GM11168 (cell line): ENCODE data around the gene CCDC150.
"Not testable (repeated sequence)": the region's sequence is repeated elsewhere in the genome, so short reads cannot be mapped to it uniquely, and the experiment has no call there.

Experiments used
- in situ Hi-C: fragments of 300-500 bp; cut with MboI; formaldehyde crosslinking; loops from one replicate; pipeline ENCODE4 v1.12.0; 2022; ENCODE audit warnings: low sequenced_read_pairs; ENCODE audit not compliant: unreplicated experiment

Gene CCDC150

DNA sequence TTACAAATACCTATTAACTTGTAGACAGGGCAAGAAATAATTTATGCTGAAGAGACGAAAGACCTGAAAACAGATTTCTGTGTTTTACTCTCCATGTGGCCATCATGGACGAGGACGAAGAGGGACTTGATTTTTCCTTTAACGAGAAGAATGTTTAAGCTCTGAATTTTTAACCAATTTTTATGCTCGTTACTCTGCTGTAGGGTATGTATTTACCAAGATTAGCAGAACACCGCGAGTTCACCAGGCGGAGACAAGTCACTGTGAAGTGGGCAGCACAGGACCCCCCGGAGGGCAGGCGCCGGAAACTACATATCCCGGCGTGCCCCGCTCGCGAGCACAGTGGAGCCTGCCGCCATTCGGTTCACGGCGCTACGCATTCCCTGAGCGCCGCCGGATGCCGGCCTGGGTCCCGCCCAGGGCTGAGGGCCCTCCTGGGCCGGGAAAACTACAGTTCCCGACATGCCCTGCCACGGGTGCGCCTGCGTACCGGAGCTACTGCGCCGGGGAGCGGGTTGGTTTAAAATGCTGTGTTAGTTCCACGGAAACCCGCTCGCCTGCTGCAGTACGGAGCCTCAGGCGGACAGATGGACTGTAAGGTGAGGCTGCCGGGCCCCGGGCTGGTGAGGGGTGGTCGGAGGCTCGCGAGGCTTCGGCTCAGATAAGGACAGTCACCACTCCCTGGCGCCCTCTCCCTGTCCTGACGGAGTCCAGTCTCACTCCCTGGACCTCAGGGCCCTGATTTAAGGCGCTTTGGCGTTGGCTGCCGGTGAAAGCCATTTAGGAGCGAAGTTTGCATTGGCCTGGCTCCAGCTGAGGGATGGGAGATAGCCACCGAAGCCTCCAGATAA, at the start of gene CCDC150:
Gene CCDC150 (plus strand): TSS at position 536 of the 851 bp plus-strand sequence. CDS start 52 bp downstream, at position 588.
- in situ Hi-C loops, result no loop called here

DNA sequence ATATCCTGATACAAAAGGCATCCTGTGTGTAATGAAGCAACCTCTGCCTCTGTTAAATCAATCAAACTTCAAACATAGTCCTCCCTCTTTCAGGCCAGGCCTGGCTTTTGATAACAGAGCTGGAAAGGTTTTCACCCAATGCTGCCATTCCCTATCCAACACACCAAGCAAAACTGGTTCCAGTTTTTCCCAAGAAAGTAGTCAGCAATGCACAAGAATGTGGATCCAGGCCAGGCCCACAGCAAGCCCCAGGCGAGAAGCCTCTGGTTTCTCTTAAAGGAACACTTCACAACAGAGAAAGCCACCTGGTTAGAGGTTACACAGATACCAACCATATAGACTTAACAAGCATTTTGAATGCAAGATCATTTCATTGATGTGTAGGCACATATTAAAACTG, 49.2 kb upstream of the CCDC150 start:
- in situ Hi-C loops, result no loop called here

DNA sequence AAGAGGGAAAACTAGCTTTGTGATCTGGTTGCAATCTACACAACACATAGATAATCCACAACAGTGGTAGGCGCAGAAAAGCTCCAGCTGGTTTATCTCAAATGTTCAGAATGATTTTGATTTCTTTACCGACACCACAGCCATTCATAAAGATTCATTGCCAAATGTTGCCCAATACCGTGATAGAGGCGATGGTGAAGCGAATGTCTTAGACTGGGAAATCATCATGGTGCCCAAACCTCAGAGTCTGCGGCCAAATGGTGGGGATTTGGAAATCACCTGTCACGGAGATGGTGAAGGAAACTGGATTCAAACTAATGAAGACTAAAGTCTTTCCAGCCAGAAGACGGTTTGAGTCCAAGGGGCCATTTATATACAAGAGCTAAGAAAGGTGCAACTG, 48.5 kb upstream of the CCDC150 start:
- in situ Hi-C loops, result no loop called here

DNA sequence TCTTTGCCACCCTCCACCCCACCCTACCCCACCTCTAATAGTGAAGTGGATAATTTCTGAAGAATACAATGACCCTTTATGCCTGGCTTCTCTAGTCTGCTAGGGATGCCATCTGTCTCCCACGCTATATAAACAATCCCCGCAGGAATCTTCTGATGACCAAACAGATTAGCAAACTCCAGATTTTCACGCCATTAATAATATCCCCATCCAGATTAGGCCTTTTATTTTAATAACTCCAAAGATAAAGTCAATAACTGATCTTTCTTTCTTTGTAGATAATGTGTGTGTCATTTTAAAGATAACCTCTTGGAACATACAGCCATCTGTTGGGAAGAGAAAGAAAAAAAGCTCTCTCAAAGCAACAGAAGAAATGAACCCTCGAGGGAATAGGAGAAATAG, 47.9 kb upstream of the CCDC150 start:
- in situ Hi-C loops, result no loop called here

DNA sequence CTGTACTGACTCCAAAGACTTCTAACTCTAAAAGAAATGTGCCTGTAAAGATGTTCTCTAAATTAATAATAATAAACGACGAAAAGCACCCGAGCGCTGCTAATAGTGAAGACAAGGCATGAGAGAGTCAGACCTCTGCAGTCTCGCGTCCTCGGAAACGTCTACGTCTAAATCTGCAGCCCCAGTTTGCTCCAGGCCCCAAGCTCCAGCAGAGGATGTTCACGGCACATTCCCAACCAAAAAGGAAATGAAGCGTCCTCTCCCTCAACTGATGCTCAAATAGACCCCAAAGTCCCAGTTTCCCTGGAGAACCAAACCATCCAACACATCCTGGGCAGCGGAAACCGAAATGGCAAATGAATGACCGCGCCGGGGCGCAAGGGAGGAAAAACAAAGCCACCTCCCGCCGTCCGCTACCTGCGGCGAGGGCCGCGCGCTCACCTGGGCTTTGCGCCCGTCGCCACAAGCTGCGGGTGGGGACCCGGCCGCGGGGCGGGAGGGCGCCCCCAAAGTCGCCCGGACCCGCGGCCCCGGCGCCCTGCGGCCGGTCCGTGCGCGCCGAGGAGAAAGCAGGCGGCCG, 47.1 kb upstream of the CCDC150 start:
- in situ Hi-C loops, result no loop called here

DNA sequence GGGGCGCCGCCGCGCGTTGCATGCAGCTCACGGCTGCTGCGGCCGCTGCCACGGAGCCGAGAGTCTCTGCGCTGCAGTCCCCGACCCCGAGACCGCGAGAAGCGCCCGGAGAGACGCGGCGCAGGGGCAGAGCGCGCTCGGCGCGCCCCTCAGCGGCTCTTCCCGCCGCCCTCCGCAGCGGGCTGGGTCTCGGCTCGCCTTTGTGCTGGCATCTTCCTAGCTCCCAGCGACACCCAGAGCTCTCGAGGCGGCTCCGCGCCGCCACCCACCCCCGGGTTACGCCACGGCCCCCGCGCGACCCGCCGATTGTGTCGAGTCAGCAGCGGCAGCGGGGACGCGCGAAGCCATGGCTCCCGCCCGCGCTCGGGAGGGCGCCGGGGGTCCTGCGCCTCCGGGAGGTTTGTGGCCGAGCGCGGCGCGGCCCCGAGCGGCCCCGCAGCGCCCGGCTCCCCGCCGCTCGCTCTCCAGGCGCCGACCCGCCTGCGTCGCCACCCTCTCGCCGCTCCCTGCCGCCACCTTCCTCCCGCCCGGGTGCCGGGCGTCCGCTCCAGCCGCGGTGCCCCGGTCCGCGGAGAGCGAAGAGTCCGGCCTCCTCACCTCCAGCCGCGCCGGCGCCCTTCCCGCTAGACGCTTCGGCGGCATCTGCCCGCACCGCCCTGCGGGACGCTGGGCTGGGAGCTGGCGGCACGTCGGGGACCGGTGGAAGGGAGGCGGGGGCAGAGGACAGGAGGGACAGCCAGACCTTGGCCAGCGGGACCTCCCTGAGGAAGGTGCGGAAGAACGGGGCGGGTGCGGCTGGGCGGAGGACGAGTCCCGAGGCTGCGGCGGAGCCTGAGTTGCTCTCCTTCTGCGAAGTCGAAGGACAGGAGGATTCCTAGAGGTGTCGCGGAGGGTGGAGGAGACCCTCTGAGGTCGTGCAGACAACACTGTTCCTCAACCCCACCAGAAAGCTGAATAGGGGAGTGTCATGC, 46.3 kb upstream of the CCDC150 start, which contains the start of gene HECW2:
Gene HECW2 (minus strand): TSS at position 644 of the 971 bp plus-strand sequence.
- in situ Hi-C loops, result no loop called here

DNA sequence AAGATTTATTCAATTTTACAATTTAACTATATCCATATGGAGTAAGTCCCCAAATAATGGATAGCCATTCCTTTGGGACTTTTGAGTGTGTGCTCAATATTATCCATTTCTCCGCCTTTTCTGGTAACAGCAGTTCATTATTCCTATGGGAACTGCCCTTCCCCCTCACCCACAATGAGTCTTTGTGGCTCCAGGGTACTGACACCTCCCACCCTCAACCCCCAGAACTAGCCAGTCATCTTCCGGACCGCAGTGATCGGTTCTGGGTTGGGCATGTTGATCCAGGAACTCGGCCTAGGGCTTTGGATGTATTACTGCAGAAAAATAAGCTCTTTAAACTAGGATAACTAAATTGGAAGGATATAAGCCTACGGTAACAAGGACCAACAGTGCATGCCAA, 45.4 kb upstream of the CCDC150 start:
- in situ Hi-C loops, result no loop called here

DNA sequence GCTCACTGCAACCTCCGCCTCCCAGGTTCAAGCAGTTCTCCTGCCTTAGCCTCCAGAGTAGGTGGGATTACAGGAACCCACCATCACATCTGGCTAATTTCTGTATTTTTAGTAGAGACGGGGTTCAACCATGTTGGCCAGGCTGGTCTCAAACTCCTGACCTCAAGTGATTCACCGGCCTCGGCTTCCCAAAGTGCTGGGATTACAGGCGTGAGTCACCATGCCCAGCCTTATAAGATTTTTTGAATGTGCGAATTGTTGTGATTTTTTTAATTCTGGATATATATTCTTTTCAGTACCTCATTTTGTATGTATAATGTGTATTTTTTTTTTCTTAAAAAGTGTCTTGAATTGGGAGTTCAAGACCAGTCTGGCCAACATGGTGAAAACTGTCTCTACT, 42.0 kb upstream of the CCDC150 start:
- in situ Hi-C loops, result no loop called here

DNA sequence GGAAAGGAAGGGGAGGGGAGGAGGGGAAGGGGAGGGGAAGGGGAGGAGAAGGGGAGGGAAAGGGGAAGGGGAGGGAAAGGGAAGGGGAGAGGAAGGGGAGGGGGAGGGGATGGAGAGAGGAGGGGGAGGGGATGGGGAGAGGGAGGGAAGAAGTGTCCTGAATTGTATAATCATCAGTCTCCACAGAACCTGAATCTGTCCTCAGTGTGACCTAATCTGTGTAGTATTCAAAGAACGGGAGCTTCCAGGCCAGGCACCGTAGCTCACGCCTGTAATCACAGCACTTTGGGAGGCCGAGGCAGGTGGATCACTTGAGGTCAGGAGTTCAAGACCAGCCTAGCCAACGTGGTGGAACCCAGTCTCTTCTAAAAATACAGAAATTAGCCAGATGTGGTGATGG, 41.1 kb upstream of the CCDC150 start:
- in situ Hi-C loops, result no loop called here

DNA sequence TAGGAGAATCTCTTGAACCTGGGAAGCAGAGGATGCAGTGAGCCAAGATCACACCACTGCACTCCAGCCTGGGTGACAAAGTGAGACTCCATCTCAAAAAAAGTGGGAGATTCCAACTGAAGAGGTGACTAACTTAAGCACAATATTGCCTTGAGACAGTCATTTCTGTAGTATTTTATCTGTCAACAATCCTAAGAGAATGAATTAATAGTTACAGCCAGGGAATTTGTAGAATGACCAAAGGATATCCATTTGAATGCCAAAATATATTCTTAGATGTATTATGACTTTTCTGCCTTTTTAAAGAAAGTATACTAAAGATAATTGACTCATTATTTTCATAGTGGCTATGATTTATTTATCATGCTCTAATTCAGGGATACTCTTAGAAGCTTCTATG, 40.7 kb upstream of the CCDC150 start:
- in situ Hi-C loops, result no loop called here

DNA sequence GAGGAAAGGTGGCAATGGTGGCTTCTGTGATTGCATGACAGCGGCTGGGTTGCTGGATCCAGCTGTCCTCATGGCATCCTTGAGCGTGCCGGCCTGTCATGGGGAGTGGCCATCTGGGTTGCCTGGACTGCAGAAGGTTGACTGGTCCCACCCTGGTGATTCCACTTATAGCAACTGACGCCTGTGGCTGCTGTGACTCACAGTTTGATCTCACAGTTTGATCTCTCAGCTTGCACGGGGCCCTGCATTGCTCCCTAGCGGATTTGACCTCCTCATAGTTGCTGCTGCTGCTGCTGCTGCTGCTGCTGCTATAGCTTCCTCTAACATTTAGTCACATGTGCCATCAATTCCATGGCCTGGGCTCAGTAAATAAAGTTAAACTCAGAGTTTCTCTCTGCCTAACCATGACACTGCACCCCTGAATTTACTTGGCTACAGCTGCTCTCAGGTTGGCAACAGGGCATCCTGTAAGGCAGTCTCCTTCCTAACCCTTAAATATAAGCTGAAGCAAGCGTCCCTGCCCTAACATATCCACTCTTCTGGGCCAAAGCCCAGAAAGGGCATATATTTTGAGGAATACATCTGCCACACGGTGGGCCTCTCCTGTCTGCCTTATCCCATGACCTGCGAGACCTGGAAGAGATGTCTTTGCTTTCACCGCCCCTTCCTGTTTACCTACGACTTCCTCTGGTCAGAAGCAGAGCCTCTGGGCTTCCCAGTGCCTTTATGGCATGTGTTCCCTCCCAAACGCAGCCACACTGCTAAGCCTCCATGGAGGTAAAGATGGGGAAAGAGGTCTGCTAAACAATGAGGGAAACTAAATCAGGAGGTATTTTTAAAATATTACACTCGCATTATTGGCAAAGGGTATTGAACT, 37.8 kb upstream of the CCDC150 start:
- in situ Hi-C loops, result no loop called here

DNA sequence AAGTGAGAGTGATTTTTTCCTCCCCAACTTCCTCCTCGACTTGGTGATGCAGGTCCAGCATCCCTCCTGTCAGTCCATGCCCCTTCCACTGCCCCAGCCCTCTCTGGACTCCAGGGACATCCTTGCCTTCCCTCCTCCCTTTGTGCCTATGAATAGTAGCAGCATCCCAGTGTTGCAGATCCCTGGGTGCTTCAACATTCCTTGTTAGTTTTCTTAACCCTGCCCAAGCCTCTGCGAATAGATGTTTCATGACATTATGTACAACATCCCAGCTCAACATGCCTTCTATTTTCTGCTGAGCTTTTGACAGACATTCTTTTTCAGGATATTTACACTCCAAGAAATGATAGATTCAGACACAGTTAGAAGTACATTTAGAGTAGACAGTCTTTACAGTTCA, 35.3 kb upstream of the CCDC150 start:
- in situ Hi-C loops, result no loop called here

DNA sequence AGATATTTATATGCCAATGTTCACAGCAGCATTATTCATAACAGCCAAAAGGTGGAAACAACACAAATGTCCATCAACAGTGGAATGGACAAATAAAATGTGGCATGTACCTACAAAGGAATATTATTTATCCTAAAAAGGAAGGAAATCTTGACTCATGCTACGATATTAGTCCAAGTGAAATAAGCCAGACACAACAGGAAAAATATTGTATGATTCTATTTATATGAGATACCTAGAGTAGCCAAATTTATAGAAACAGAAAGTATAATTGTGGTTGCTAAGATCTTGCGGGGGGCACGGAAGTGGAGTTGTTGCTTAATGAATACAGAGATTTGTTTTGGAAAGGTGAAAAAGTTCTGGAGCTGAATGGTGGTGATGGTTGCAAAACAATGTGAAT, 33.0 kb upstream of the CCDC150 start:
- in situ Hi-C loops, result no loop called here

DNA sequence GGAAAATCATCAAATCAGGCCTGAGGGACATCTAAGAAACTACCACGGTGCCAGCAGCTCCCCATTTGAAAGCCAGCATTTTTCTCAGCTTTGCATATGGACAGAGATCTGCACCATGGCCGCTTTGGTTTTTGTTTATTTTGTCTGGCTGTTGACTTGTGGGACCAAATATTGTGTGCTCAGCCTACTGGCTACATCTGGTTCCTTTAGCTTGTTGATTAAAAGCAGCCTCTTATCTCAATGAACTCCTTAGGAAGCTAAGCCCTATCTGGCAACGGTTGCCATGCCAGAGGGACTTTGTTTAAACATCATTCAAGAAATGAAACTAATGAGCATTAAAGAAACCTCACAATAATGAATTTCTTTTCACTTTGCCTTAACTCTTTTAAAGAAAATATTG, 32.4 kb upstream of the CCDC150 start:
- in situ Hi-C loops, result no loop called here

DNA sequence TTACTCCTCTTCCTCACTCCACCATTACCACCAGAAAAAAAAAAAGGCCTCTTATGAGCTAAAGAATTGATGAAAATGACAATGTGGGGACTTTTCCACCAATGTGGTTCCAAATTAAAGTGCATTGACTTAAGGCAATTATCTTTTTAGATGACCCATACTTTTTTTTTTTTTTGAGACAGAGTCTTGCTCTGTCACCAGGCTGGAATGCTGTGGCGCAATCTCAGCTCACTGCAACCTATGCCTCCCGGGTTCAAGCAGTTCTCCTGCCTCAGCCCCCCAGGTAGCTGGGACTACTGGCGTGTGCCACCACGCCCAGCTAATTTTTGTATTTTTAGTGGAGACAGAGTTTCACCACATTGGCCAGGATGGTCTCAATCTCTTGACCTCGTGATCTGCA, 31.6 kb upstream of the CCDC150 start:
- in situ Hi-C loops, result not testable (repeated sequence)

DNA sequence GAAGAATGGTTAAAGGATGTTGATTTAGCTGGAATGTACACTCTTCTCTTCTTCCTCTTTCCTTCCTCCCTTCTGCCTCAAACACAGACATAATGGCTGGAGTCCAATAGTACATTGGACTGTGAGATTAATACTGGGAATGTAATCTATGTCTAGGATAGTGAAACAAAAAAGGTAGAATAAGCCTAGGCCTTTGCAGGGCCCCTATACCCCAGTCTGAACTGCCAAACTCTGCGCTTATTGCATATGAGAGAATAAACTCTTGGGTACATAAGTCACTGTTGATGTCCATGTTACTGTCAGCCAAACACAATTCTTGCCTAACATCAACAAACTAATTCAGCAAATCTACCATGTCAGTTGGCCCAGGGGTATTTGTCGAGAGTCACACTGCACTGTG, 29.7 kb upstream of the CCDC150 start:
- in situ Hi-C loops, result no loop called here

DNA sequence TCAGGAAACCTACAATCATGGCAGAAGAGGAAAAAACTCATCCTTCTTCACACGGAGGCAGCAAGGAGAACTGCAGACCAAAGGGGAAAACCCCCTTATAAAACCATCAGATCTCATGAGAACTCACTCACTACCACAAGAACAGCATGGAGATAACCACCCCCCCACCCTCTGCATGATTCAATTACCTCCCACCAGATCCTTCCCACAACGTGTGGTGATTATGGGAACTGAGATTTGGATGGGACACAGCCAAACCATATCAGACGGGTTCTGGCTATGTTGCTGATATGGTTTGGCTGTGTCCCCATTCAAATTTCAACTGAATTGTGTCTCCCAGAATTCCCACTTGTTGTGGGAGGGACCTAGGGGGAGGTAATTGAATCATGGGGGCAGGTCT, 28.7 kb upstream of the CCDC150 start:
- in situ Hi-C loops, result no loop called here

DNA sequence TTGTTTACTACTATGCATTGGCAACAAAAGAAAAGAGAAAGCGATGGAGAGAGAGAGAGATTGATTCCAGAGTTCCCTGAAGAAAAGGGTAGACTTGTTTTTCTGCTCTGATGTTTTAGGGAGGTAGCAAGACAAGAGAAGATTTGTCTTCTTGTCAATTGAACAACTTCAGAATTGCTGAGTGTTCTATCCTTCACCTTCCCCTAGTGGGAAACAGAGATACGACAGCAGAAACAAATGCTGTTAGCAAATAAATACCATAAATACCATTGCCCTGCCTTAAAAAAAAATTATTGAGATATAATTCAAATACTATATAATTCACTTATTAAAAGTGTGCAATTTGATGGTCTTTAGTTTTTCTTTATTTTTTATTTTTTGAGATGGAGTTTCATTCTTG, 26.2 kb upstream of the CCDC150 start:
- in situ Hi-C loops, result no loop called here

DNA sequence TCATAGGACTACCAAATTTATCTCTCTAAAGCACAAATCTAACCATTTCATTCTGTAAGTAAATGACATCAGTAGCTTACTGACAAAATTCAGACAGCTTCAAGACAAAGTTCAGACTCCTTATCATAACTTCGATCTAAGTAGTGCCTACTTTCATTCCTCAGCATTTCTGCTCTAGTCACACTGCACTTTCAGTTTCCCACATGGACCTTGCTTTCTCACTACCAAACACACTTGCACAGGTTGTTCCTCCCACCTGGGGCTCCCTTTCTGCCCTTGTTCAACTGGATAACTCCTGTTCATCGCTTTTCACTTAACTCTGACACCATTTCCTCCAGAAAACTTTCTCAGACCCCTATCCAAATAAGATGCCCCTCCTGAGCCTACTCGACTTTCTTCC, 22.1 kb upstream of the CCDC150 start:
- in situ Hi-C loops, result no loop called here

DNA sequence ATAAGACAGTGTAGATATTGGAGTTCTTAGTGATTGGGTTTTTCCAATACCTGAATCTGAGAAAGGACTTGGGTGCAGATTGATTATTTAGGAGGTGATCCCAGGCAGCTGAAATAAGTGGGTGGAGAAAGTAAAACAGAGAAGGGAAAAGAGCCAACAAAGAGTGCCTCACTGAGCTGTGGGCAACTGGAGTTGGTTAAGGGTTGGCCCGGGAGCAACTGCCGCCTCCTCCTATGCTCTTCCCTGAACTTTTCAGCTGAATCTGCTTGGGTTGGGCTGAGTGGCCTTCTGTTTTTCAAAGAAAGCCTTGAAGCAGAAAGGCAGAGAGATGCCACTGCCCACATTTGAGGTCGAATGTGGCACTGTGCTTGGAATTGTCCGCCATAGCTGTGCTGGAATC, 20.9 kb upstream of the CCDC150 start:
- in situ Hi-C loops, result no loop called here
